GM12874 (cell line): ENCODE data around the gene GOLGA2.

Source experiments
- CTCF ChIP-seq: IDR thresholded peaks from 2 replicates; pipeline ENCODE4 v1.5.1; 2011; ENCODE audit warnings: low read depth, mild to moderate bottlenecking, control low read depth, low read length, moderate library complexity; ENCODE audit not compliant: insufficient read depth

The GOLGA2 gene

GRCh38 chr9:128274245-128274644, 1.6 kb downstream of the GOLGA2 start:
- TF ChIP-seq CTCF: no peak

GRCh38 chr9:128271512-128271911, 4.3 kb downstream of the GOLGA2 start:
- TF ChIP-seq CTCF: no peak

GRCh38 chr9:128271112-128271511, 4.7 kb downstream of the GOLGA2 start:
- TF ChIP-seq CTCF: no peak

- TF ChIP-seq CTCF: no peak
These were observed 8.8 kb downstream of the GOLGA2 start for GRCh38 chr9:128266868-128267590.

- TF ChIP-seq CTCF: no peak
These were observed 10.4 kb downstream of the GOLGA2 start for GRCh38 chr9:128265348-128265847.

- no peak for TF ChIP-seq CTCF
These were observed 13.1 kb downstream of the GOLGA2 start for GRCh38 chr9:128262687-128263086.

GRCh38 chr9:128260340-128260739, 15.5 kb downstream of the GOLGA2 start:
- TF ChIP-seq CTCF: no peak

- TF ChIP-seq CTCF: no peak
These were observed 16.7 kb downstream of the GOLGA2 start for GRCh38 chr9:128259156-128259555.
